Neural cell (in vitro differentiated cells): ENCODE data around the gene NKAIN2.

ENCODE experiments used
- EZH2 ChIP-seq: fragments of 200-600, 300-800 bp; shearing (Covaris generic), sonication (generic); IDR thresholded peaks from 2 replicates; pipeline ENCODE4 v1.6.1; 2014; ENCODE audit warnings: antibody characterized with exemption, low read length, borderline replicate concordance, mild to moderate bottlenecking; ENCODE audit not compliant: insufficient read depth, poor library complexity, severe bottlenecking
- RAD21 ChIP-seq: fragments of 450-650 bp; conservative IDR thresholded peaks from 2 replicates; pipeline ENCODE4 v1.6.1; 2014; ENCODE audit warnings: antibody characterized with exemption, mild to moderate bottlenecking, moderate library complexity
- TF ChIP-seq, protein P1 (sequence below): fragments of 450-650 bp; IDR thresholded peaks from 2 replicates; pipeline ENCODE4 v1.5.1; 2014; ENCODE audit warnings: antibody characterized with exemption, mild to moderate bottlenecking, moderate library complexity; ENCODE audit not compliant: poor library complexity, severe bottlenecking

DNA sequence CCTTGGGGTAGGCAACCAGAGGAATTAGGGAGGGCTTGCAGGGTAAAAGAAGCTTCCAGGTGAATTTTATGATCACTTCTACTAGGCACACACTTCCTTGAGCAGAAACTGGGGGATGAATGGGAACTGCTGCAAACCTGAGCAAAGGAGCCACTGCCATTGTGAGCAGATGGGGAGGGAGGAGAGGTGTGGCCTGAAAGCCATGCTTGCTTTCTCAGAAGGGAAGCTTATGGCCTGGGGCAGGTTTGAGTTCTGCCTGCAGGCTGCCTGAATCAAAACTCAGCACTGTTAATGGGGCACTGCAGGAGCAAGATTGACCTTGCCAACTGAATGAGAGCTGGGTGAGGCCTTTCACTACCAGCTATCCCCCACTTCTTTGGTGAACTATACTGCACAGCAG lies 328.1 kb downstream of the NKAIN2 start:
- TF ChIP-seq EZH2: no peak
- TF ChIP-seq, protein P1, sequence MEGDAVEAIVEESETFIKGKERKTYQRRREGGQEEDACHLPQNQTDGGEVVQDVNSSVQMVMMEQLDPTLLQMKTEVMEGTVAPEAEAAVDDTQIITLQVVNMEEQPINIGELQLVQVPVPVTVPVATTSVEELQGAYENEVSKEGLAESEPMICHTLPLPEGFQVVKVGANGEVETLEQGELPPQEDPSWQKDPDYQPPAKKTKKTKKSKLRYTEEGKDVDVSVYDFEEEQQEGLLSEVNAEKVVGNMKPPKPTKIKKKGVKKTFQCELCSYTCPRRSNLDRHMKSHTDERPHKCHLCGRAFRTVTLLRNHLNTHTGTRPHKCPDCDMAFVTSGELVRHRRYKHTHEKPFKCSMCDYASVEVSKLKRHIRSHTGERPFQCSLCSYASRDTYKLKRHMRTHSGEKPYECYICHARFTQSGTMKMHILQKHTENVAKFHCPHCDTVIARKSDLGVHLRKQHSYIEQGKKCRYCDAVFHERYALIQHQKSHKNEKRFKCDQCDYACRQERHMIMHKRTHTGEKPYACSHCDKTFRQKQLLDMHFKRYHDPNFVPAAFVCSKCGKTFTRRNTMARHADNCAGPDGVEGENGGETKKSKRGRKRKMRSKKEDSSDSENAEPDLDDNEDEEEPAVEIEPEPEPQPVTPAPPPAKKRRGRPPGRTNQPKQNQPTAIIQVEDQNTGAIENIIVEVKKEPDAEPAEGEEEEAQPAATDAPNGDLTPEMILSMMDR: no peak
- TF ChIP-seq RAD21: no peak
